GM21515 (cell line): Measurements from ENCODE around the gene BAZ2A.
"Not testable (repeated sequence)": the region's sequence is repeated elsewhere in the genome, so short reads cannot be mapped to it uniquely, and the experiment has no call there.

Source experiments
- ATAC-seq: cut with Tn5 transposase; IDR thresholded peaks from one replicate; pipeline ENCODE4 v1.9.1; 2021; ENCODE audit not compliant: unreplicated experiment

Gene BAZ2A

DNA sequence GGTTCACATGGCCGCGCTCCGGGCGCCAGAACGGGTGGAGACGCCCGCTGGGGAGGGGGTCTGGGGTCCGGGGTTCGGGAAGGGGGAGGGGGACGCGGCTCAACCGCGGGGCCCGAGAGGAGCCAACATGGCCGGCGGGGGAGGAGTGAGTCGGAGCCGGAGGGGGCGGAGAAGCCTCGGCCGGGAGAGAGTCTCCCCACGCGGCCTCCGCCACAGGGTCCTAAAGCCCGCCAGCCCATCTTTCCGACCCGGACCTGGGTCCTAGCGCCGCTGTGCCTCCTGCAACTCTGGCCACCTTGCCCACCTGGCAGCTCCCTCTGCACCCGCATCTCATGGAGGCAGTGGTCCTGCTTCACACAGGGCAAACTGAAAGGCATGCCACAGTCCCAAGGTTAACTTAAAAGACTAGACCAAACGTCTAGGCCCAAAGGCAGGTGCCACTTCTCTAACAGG lies at the start of gene BAZ2A:
BAZ2A (minus strand) TSS at position 147 of the 453 bp plus-strand sequence. CDS start 12,796 bp downstream, outside the sequence.
- ATAC-seq, result peak; percentile 49

DNA sequence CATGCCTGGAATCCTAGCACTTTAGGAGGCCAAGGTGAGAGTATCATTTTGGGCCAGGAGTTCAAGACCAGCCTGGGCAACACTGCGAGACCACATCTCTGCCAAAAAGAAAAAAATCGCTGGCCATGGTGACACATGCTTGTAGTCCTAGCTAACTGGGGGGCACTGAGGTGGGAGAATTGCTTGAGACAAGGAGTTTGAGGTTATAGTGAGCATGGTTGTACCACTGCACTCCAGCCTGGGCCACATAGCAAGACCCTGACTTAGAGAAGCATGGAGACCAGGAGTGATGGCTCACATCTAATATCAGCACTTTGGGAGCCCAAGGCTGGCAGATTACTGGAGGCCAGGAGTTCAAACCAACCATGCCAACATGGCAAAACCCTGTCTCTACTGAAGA lies 48.7 kb upstream of the BAZ2A start:
- ATAC-seq, result no peak

DNA sequence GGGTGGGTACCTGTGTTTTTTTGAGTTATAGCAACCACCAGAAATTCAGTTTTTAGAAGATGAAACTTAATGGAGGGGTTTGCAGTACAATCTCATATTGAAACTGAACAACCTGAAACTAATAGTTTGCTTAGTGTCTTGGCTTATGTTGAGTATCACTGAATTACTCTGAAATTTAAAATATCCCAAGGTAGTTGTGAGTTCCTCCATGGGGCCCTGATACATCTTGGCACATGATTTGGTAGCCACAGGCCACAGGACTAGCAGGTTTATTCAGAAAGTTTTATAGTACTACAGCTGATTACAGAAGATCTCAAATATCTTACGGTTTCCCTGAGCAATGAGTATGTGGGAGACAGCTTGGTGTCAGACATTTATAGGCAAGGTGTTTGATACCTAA lies 47.6 kb upstream of the BAZ2A start:
- no peak for ATAC-seq

DNA sequence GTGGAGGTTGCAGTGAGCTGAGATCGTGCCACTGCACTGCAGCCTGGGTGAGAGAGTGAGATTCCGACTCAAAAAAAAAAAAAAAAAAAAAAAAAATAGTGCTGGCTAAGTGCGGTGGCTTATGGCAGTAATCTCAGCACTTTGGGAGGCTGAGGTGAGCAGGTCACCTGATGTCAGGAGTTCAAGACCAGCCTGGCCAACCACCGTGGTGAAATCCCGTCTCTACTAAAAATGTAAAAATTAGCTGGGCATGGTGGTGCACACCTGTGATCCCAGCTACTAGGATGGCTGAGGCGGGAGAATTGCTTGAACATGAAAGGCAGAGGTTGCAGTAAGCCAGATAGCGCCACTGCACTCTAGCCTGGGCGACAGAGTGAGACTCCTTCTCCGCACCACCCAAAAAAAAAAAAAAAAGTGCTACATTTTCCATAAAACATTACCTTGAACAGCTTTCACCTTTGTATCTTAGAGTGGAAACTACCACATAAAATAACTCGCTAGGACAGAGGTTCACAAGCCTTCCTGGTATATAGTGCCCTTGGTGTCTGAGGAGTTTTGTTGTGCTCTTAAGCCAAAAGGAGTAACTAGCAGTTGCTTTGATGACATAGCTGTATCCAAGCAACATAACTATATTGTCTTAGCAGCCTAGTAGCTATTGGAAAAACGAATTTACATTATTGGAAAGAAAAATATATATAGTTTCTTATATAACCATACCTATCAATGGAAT lies 46.9 kb upstream of the BAZ2A start:
- ATAC-seq, result no peak

DNA sequence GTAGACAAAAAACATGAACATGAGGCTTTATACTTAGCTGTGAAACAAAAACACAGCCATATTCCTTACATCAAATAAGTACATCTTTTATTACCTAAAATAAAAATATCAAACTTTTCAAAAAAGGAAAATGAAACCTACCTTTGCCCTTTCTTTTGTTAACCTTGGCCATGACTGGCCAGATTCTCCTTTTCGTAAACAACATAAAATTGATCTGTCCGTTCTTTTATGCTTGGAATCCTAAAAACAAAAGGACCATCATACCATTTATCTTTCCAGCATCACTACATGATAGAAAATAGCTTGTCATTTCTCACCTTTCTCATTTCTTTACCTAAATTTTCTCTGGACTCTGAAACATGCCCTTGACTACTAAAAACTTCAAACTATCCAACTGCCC lies 41.5 kb upstream of the BAZ2A start:
- ATAC-seq, result no peak

DNA sequence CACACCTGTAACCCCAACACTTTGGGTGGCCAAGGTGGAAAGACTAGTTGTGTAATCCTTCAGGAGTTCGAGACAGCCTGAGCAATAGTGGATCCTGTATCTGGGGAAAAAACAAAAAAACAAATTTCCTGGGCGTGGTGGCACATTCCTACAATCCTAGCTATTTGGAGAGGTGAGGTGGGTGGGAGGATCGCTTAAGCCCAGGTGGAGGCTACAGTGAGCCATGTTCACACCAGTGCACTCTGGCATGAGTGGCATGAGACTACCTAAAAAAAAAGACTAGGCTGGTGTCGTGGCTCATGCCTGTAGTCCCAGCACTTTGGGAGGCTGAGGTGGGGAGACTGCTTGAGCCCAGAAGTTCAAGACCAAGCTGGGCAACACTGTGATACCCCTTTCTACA lies 40.7 kb upstream of the BAZ2A start:
- ATAC-seq, result no peak

DNA sequence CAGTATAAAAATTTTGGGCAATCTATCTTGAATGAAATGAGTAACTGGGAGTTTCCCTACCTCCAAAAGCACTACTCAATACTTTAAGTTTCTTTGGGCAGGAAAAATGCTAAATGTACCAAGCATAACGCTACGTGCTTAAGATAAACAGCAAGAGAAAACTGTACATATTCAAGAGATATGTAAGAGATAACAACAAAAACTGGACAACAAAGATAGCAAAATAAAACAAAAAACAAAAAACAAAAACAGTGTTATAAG lies 38.0 kb upstream of the BAZ2A start:
- no peak for ATAC-seq

DNA sequence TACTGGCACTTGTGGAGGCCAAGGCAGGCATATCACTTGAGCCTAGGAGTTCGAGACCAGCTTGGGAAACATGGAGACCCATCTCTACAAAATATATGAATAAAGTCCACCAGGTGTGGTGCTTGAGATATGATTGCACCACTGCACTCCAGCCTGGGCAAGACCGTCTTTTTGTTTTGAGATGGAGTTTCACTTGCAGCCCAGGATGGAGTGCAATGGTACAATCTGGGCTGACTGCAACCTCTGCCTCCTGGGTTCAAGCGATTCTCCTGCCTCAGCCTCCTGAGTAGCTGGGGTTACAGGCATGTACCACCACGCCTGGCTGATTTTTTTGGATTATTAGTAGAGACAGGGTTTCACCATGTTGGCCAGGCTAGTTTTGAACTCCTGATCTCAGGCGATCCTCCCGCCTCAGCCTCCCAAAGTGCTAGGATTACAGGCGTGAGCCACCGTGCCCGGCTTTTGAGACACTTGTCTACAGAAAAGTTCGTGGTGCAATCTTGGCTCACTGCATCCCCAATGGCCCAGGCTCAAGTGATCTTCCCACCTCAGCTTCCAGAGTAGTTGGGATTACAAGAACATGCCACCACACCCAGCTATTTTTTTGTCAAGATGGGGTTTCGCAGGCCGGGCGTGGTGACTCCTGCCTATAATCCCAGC lies 32.0 kb upstream of the BAZ2A start:
- ATAC-seq, result no peak

DNA sequence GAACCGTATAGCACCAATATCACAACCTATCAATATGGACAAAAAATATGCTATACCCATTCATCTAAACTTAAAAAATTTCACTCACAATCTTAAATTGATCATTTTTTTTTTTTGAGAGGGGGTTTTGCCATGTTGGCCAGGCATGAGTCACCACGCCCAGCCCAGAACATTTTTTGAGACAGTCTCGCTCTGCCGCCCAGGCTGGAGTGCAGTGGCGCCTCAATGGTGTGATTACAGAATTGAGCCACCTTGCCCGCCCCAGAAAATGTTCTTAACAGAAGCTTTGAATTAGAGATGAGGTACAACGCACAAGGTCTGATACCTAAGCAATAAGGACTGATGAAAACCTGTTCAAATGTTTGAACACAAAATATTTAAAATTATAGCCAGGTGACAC lies 31.4 kb upstream of the BAZ2A start:
- no peak for ATAC-seq

DNA sequence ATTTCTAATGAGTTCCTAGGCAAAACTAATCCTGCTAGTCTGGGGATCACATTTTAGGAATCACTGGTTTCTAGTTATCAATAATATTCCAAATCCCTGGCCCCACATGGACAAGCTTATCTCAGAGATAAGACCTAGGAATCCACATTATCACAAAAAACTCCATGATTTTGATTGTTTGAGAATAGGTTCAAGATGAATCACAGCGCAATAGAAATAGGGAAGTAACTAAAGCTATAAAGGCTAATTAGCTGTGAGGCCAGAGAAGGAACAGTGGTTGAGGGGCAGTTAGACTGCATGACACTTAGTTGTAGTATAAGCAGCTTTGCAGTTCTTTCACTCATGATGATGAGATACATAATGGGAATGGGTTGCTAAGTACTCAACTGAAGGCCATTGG lies 28.8 kb upstream of the BAZ2A start:
- no peak for ATAC-seq

DNA sequence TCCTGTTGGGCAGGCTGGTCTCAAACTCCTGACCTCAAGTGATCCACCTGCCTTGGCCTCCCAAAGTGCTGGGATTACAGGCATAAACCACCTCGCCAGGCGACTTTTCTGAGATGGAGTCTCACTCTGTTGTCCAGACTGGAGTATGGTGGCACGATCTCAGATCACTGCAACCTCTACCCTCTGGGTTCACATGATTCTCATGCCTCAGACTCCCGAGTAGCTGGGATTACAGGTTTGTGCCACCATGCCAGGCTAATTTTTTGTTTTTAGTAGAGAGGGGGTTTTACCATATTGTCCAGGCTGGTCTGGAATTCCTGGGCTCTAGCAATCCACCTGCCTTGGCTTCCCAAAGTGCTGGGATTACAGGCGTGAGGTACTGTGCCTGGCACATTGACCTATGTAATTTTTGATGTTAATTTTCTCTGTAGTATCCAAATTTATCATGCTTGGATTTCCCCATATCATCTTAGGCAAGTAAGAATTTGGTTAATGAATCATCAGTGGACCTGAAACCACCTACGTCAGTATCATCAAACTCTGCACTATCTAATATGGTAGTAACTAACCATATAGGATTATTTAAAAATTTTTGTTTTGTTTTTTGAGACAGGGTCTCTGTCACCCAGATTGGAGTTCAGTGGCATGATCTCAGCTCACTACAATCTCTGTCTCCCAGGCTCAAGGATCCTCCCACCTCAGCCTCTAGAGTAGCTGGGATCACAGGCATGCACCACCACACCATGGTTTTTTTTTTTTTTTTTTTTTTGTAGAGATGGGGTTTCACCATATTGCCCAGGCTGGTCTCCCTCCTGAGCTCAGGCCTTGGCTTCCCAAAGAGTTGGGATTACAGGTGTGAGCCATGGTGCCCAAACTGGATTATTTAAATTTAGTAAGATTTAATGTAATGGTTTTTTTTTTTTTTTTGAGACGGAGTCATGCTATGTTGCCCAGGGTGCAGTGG lies 27.6 kb upstream of the BAZ2A start:
- no peak for ATAC-seq

DNA sequence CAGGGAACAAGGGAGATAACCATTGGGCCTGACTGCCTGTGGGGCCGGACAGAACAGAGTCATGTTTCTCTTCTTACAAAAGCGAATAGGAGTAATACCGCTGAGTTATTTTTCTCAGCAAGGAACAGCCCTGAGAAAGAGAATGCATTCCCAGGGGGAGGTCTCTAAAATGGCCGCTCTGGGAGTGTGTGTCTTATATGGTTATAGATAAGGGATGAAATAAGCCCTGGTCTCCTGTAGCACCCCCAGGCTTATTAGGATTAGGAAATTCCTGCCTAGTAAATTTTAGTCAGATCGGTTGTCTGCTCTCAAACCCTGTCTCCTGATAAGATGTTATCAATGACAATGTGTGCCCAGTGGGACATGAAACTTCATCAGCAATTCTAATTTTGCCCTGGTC lies 23.7 kb upstream of the BAZ2A start:
- ATAC-seq, result not testable (repeated sequence)

DNA sequence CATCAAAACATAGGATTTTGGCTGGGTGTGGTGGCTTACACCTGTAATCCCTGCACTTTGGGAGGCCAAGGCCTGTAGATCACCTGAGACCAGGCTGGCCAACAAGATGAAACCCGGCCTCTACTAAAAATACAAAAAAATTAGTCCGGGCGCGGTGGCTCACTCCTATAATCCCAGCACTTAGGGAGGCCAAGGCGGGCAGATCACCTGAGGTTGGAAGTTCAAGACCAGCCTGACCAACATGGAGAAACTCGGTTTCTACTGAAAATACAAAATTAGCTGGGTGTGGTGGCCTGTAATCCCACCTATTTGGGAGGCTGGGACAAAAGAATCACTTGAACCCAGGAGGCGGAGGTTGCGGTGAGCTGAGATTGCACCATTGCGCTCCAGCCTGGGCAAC lies 17.9 kb upstream of the BAZ2A start:
- ATAC-seq, result not testable (repeated sequence)

DNA sequence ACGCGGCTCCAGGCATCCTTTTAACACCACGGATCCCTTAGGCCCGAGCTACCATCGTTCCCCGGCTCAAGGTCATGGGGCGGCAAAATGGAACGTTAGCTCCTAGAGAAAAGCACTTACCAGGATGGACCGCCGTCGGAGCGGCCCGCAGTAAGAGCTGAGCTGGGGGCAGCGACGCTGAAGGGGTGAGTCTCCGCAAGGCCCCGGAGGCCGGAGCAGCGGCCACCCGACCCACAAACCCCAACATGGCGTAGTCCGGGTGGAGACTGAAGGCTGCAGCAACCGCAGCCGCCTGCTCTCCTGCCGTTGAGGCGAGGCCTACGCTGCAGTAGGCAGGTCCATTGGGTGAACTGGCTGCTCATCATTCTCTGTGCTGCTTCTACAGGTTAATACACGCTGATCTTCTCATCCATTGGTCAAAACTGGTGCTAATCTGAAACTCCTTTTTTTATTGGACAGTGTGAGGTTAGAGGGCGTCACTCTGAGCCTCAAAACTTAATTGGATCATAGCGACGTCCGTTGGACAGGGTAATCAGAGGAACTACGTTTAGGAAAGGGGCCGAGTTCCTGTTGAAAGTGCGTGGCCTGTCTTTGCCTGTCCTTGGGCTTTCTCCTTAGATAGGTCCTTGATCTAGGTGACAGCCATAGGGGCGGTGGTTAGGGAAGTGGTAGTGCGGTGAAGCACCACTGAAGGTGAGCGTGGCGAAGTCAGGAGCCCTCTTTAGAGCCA lies 15.8 kb upstream of the BAZ2A start, which contains the start of gene ATP5F1B:
ATP5F1B (minus strand) TSS at position 268 of the 730 bp plus-strand sequence; CDS start at position 247, 21 bp downstream.
- peak; percentile 98 for ATAC-seq

DNA sequence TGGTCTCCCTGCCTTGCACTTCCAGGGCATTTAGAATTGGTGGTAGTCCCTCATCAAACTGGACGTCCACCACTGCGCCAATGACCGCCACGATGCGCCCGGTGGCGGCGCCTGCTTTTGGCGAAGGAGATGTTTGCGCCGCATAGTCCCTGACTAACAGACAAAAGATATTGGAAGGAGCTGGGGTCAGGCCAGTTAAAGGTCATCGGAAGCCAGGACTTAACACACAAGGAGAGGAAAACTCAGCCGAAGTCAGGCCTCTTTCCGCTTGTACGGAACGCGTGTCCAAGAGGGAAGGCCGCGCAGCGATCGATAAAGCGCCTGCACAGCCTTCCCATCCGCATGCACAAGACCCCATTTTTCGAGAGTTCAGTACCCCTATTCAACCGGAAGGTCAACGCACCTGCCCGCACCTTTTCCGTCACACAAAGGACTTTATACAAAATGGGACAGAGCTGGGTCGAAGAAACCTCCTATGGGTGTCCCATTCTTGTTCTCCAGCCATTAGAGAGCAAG lies 15.1 kb upstream of the BAZ2A start:
- no peak for ATAC-seq

DNA sequence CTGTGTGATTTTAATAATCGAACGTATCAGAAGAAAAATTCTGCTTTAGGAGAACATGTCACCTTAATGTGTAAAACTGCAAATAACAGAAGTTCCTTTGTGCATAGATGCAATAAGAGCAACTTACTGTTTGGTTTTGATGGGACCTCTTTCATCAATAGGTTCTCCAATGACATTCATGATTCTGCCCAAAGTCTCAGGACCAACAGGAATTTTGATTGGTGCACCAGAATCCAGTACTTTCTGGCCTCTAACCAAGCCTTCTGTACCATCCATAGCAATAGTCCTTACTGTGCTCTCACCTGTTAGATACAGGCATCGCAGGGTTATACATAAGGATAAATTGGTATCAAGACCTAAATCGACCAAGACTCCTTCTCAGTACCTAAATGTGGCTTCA lies 14.5 kb upstream of the BAZ2A start:
- ATAC-seq, result no peak

DNA sequence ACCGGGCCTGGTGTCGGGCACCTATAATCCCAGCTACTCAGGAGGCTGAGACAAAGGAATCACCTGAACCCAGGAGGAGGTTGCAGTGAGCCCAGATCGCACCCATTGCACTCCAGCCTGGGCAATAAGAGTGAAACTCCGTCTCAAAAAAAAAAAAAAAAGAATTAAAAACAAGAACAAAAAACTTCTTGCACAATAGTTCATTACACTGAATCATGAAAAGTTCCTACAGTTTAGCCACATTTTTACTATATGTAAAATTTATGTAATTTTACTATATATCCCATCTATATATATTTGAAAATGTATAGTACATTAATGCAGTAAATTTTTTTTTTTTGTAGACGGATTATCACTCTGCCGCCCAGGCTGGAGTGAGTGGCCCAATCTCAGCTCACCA lies 11.1 kb upstream of the BAZ2A start:
- ATAC-seq, result no peak

DNA sequence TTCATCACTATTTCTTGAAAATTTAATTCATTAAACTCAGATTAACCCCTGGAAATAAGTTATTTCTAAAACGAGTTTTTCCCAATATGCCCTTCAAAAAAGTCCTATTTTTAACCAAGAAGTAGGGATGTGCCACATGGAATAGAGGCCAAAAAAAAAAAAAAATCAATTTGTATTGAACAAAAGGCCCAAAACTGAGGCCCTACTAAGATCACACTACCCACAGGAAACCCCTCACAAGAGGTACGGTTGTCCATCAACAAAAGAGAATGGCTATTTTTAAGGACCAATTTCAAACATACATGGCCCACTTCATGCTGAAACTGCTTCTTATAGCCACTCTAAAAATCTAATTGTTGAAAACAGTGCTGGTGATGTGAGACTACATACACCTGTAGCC lies 7.5 kb upstream of the BAZ2A start:
- no peak for ATAC-seq

DNA sequence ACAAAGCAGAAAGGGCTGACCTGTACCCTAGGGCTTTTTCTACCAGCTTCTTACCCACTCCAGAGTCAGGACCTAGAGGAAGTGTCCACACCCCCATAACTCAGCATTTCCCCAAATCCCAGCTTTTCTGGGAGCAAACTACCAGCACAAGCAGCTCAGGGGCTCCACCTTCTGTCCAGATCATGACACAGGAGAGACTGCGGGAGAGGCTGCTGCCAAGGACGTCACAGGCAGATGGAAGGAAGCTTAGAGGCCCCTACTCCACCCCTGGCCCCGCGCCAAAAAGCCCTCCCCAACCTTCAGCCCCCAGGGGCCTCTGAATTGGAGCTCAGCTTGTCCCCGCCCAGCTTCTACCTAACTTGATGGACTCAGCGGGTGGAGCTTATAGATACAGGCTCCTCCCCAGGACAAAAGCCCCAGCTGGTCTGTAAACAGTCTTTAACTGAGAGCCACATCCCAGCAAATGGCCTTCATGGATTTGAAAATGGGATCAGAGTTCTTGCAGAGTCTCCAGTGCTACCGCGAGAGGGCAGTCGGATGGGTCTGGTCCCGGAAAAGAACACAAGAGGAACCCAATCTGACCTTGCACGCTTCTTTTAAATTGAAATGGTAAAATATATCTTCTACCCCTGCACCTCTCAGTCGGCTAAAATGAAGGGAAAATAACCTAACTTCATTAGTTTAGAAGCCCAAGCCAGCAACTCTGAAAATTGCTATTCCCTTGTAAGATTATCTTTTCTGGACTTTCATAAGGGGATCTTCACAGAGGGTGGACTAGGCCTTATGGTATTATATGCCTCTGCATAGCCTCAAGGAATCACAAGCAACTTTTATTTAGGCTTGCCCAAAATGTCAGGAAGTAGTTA lies 6.8 kb upstream of the BAZ2A start:
- peak; percentile 50 for ATAC-seq
